Fibroblast of villous mesenchyme (primary cell): ENCODE measurements around the gene GGT6. TPM values are rescaled to one million over a fixed set of nuclear protein-coding genes. Genes with fewer than 3 reads are reported as not detected.

ENCODE experiments used
- DNase-seq: peaks from one replicate; pipeline ENCODE4 v3.0.0-alpha.2; 2010; ENCODE audit warnings: low read depth
- H3K4me3 ChIP-seq: 2 replicates; pipeline ENCODE4 v1.5.1; 2011; ENCODE audit warnings: low read depth, mild to moderate bottlenecking, low read length
- total RNA-seq: library from RNA; depleted of rRNA; stranded (reverse); fragments of >200 nt; gene quantifications from 2 replicates; pipeline ENCODE4 v1.2.3, GENCODE V29; 2012
- TF ChIP-seq, protein P1 (sequence below): IDR thresholded peaks from 2 replicates; pipeline ENCODE4 v1.5.1; 2012; ENCODE audit warnings: low read depth, mild to moderate bottlenecking, low read length; ENCODE audit not compliant: insufficient read depth

GGT6 gene
- total RNA-seq, 1 donor: not detected

DNA sequence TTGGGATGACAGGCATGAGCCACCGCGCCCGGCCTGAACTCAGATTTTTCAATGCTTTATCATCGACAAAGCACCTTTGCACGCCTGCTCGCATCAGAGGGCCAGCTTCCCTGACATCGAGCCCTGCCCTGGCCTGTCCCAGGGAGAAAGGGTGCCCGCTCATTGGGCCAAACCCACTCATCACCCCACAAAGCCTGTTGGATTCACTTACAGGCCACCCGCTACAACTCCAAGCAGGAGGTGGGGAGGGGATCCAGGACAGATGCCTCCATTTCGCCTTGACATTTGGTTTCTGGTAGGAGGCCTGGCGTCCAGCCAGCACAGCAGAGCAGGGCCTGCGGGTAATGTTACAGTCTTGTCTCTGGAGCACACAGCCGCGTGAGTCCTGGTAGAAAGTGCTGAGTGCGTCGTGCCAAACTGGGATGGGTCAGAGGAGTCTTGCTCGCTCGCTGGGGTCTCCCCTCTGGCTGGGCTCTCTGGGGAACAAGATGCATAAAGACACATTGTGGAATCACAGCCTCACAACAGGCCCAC lies 43.8 kb upstream of the GGT6 start:
- DNase-seq: peak; percentile 78
- TF ChIP-seq, protein P1, sequence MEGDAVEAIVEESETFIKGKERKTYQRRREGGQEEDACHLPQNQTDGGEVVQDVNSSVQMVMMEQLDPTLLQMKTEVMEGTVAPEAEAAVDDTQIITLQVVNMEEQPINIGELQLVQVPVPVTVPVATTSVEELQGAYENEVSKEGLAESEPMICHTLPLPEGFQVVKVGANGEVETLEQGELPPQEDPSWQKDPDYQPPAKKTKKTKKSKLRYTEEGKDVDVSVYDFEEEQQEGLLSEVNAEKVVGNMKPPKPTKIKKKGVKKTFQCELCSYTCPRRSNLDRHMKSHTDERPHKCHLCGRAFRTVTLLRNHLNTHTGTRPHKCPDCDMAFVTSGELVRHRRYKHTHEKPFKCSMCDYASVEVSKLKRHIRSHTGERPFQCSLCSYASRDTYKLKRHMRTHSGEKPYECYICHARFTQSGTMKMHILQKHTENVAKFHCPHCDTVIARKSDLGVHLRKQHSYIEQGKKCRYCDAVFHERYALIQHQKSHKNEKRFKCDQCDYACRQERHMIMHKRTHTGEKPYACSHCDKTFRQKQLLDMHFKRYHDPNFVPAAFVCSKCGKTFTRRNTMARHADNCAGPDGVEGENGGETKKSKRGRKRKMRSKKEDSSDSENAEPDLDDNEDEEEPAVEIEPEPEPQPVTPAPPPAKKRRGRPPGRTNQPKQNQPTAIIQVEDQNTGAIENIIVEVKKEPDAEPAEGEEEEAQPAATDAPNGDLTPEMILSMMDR: no peak
- H3K4me3 ChIP-seq: no peak overlapping the region

GRCh38 chr17:4602041-4602440 lies 41.7 kb upstream of the GGT6 start:
- DNase-seq: no peak
- TF ChIP-seq, protein P1: no peak
- no peak overlapping the region for H3K4me3 ChIP-seq

- no peak for DNase-seq
- no peak overlapping the region for H3K4me3 ChIP-seq
- TF ChIP-seq, protein P1: no peak
Observed at GRCh38 chr17:4601326-4601725, 40.9 kb upstream of the GGT6 start.

- no peak overlapping the region for H3K4me3 ChIP-seq
- TF ChIP-seq, protein P1: no peak
- no peak for DNase-seq
Observed at GRCh38 chr17:4600563-4600962, 40.2 kb upstream of the GGT6 start.

DNA sequence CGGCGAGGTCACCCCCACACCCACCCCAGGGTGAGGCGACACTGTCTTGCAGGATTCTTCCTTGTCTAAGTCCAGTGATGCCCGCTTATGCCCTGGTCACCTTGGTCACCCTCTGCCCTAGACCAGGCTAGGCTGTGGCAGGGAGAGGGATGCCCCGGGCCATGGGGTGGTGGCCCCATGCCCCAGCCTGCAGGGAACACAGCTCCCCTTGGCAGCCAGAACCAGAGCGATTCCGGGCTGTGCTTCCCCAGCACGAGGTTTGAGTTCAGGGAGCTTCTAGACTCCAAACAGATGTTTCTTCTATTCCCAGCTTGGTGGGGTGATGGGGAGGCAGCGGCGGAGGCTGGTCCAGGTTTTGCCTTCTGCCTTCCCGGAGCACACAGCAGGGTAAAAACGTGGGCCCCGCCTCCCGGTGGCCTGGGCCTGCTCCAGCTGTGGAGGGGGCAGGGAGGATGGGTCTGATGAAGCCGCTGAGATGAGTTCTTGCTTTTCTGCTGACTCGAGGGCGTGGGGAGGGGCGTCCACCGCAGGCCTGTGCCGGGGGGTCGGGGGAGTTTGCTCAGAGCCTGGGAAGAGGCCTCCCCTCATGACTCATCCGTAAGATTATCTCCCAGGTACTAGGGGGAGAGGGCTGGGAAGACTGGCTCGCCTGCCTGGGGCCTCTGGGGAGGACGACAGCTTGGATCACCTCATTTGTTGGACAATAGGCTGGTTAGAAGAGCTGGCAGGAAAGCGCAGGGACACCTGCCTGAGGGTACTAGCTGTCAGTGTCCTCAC lies 39.3 kb upstream of the GGT6 start:
- TF ChIP-seq, protein P1: no peak
- DNase-seq: peak; percentile 83
- H3K4me3 ChIP-seq: no peak overlapping the region

DNA sequence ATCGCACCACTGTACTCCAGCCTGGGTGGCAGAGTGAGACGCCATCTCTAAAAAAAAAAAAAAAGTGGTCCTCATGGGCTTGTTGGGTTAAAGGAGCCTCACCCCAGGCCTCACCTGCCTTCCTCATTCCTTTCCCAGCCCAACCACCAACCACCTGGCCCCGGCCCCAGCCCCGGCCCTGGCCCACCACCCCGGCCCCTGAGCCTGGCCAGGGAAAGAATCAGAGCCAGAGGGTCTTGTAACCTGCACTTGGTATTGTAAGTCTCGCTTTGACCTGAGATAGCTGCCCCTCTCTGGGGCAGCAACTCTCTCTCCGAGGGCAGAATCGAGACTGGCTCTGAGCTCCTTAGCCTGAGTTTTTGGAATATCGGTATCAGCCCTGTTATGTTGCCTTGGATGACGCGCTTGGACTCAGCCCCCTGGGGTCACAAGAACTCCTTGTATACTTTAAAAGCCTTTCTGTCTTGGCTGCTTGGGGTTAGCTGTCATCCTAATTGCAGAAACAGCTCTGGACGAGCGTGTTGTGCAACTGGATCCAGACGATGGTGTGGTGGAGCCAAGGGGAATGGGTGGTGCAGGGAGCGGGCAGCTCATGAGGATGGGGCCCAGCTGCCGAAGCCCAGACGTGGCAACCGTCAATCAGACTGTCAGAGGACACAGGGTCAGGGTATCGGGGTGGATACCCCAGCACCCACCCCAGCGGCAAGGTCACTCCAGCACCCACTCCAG lies 38.6 kb upstream of the GGT6 start:
- no peak overlapping the region for H3K4me3 ChIP-seq
- TF ChIP-seq, protein P1: no peak
- DNase-seq: peak; percentile 87
